Right atrium auricular region (tissue), 2 donors: ENCODE results near the gene FANCC. TPM values are rescaled to one million over a fixed set of nuclear protein-coding genes. Genes with fewer than 3 reads are reported as not detected.

ENCODE experiments used
- DNase-seq: peaks from one replicate; pipeline ENCODE4 v3.0.0-alpha.2; 2019; ENCODE audit warnings: low spot score
- H3K27ac ChIP-seq, 2 donors: fragments of 200-600 bp; sonication (generic); 1 replicate in 1 of 2; 2 replicates in 1 of 2; pipeline ENCODE4 v1.5.1; 2016 to 2019
- H3K27me3 ChIP-seq, 2 donors: fragments of 200-600 bp; sonication (generic); one replicate each; pipeline versions ENCODE4 v1.5.1 to v1.6.0; 2017 to 2019
- H3K36me3 ChIP-seq: fragments of 200-600 bp; sonication (generic); one replicate; pipeline ENCODE4 v1.5.1; 2016
- H3K4me1 ChIP-seq, 2 donors: fragments of 200-600 bp; sonication (generic); one replicate each; pipeline versions ENCODE4 v1.5.1 to v1.6.0; 2017 to 2019
- H3K4me3 ChIP-seq, 2 donors: fragments of 200-600 bp; sonication (generic); 1 replicate in 1 of 2; 2 replicates in 1 of 2; pipeline ENCODE4 v1.5.1; 2017 to 2019; ENCODE audit warnings: mild to moderate bottlenecking in 1 of 2, moderate library complexity in 1 of 2
- H3K9me3 ChIP-seq, 2 donors: fragments of 200-600 bp; sonication (generic); one replicate each; pipeline ENCODE4 v1.5.1; 2019
- total RNA-seq, 2 donors: library from RNA; depleted of rRNA; stranded (reverse); fragments of >200 nt; gene quantifications; one replicate each; pipeline ENCODE4 v1.1.0, GENCODE V29; 2016
- TF ChIP-seq, protein P1 (sequence below), 2 donors: fragments of 200-600 bp; sonication (generic); IDR thresholded peaks; one replicate each; pipeline ENCODE4 v1.5.1; 2019; ENCODE audit warnings: antibody characterized with exemption in 2 of 2

The FANCC gene
- total RNA-seq, 2 donors from 2014 or later = 1.8 to 6.2 TPM

DNA sequence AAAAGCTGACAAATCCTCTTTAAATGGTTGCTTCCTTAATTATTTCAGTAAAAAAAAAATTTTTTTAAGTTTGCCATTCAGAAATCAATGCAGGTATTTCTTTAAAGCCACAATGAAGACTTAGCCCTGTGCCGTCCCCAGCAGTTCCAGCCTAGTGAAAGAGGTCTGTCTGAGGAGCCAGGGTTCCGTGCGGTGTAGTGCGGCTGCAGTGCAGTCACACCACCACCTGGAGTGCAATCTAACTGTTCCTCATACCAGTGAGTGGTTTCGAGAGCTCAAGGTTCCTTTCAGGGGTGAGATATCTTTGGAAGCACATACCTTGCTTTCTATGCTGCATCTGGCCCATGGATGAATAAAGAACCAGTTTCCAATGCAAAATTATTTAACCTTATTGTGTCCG lies 87.5 kb downstream of the FANCC start:
- H3K9me3 ChIP-seq = no peaks in the 10 kb centered on the region
- TF ChIP-seq, protein P1, sequence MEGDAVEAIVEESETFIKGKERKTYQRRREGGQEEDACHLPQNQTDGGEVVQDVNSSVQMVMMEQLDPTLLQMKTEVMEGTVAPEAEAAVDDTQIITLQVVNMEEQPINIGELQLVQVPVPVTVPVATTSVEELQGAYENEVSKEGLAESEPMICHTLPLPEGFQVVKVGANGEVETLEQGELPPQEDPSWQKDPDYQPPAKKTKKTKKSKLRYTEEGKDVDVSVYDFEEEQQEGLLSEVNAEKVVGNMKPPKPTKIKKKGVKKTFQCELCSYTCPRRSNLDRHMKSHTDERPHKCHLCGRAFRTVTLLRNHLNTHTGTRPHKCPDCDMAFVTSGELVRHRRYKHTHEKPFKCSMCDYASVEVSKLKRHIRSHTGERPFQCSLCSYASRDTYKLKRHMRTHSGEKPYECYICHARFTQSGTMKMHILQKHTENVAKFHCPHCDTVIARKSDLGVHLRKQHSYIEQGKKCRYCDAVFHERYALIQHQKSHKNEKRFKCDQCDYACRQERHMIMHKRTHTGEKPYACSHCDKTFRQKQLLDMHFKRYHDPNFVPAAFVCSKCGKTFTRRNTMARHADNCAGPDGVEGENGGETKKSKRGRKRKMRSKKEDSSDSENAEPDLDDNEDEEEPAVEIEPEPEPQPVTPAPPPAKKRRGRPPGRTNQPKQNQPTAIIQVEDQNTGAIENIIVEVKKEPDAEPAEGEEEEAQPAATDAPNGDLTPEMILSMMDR (IDR thresholded peaks at IDR 0.05) = no peak
- H3K27me3 ChIP-seq = no peaks in the 10 kb centered on the region
- H3K4me3 ChIP-seq = no peak overlapping the region
- H3K27ac ChIP-seq = no peak overlapping the region
- H3K4me1 ChIP-seq = no peaks in the 10 kb centered on the region
- H3K36me3 ChIP-seq = no peaks in the 10 kb centered on the region
- no peak for DNase-seq

DNA sequence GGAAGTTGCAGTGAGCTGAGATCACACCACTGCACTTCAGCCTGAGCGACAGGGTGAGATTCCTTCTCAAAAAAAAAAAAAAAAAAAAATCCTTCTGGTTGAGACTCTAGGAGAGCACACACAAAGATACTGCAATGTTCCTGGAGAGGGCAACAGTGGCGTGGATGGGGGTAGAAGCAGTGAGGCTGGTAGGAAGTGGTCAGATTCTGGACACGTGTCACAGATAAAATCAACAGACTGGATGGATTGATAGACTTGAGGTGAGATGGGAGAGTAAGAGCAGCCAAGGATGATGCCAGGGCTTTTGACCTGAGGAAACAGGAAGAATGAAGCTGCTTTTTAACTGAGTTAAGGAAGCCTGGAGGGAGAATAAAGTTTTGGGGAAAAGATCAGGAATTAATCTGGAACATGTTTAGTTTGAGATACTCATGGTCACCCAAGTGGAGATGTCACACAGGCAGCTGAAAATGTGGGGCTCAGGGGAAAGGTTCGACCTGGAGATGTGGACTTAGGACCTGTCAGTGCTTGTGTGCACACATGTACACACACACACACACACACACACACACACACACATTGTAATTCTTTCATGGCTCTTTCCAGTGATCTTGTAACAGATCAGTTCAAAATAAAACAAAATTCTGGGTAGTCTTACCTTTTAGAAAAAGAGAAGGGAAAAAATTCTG lies 88.1 kb downstream of the FANCC start:
- Histone ChIP-seq H3K9me3 (no peaks in the 10 kb centered on the region), H3K36me3 (no peaks in the 10 kb centered on the region), H3K27me3 (no peaks in the 10 kb centered on the region), H3K27ac (no peak overlapping the region), H3K4me1 (no peaks in the 10 kb centered on the region), H3K4me3 (no peak overlapping the region)
- TF ChIP-seq, protein P1 (IDR thresholded peaks at IDR 0.05) = no peak
- no peak for DNase-seq

DNA sequence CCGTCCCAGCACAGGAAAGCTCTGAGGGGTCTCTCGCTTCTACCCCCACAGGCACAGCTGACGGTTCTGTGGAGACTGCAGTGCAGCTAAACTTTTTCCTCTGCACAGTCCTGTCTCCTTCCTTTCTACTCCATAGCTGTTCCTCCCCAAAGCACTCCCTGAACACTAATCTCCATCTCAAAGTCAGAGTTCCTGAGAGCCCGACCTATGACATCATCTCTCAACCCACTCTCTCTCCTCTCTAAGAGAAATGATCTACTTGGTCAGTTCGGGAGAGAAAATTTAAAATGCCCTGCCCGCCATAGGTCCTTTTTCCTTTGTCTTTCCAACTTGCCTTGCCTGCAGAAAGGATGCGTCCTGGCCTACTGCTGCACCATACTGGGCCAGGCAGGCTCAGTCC lies 90.6 kb downstream of the FANCC start:
- no peaks in the 10 kb centered on the region for H3K4me1 ChIP-seq

DNA sequence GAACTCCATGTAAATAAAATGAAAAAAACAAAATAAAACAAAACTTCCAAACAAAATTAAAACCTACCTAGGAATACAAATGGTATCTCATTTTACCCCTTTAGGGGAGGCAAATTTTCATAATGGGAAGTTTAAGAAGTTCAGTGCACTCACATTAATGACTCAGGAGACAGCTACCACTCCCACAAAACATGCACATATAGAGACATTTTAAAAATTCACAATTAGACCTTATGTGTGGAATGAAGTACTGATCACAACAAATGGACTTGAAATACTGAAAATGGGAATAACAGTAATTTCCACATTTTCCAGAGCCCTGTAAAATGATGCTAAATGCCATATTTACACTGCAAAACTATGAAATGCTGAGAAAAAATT lies 91.8 kb downstream of the FANCC start:
- Histone ChIP-seq H3K27me3 (no peaks in the 10 kb centered on the region), H3K4me3 (no peak overlapping the region), H3K9me3 (no peaks in the 10 kb centered on the region), H3K36me3 (no peaks in the 10 kb centered on the region), H3K27ac (no peak overlapping the region), H3K4me1 (no peaks in the 10 kb centered on the region)
- DNase-seq = no peak
- TF ChIP-seq, protein P1 (IDR thresholded peaks at IDR 0.05) = no peak

More for the DNA sequence above, 90.6 kb downstream of the FANCC start:
- H3K36me3 ChIP-seq = no peaks in the 10 kb centered on the region
- no peaks in the 10 kb centered on the region for H3K27me3 ChIP-seq
- TF ChIP-seq, protein P1 (IDR thresholded peaks at IDR 0.05) = no peak
- H3K27ac ChIP-seq = no peak overlapping the region
- no peaks in the 10 kb centered on the region for H3K9me3 ChIP-seq
- no peak for DNase-seq
- H3K4me3 ChIP-seq = no peak overlapping the region

DNA sequence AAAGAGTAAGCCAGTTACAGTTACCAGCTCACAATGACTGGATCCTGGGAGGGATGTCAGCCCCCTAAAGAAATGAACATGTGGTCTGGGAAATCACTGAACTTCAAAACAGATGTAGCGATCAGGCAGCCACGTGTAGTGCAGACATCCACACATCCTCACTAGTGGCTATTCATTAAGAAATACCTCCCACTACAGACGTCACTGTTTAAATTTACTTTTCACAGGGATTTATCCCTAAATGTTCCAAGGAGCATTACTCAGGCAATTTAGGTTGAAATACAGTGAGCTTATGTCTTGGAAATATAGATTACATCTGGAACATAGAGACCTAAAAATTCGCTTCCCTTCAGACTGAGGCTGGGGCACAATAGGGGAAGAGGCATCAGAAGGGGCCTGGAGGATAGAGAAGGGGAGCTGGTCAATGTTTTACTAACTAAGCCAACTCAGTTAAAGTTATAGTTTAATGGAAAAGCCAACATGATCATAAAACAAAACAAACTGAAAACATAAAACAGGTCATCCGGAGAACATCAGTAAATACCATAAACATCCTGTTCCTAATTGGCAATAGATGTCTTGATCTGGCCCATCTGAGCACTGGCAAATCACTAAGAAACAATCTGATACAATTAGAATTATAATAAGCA lies 92.3 kb downstream of the FANCC start:
- Histone ChIP-seq H3K9me3 (no peaks in the 10 kb centered on the region), H3K4me3 (no peak overlapping the region), H3K4me1 (no peaks in the 10 kb centered on the region), H3K36me3 (no peaks in the 10 kb centered on the region), H3K27ac (no peak overlapping the region), H3K27me3 (no peaks in the 10 kb centered on the region)
- TF ChIP-seq, protein P1 (IDR thresholded peaks at IDR 0.05) = no peak
- DNase-seq = no peak
